GM21528 (cell line): ENCODE data around the gene MAD1L1.

Experiments used
- ATAC-seq: cut with Tn5 transposase; IDR thresholded peaks from one replicate; pipeline ENCODE4 v1.9.1; 2021; ENCODE audit warnings: mild to moderate bottlenecking, moderate library complexity; ENCODE audit not compliant: unreplicated experiment, low FRiP score

MAD1L1 gene

GRCh38 chr7:2051707-2052656, 180.8 kb downstream of the MAD1L1 start:
- ATAC-seq: no peak

- ATAC-seq: no peak
Measured at GRCh38 chr7:2050511-2050866, 182.3 kb downstream of the MAD1L1 start.

DNA sequence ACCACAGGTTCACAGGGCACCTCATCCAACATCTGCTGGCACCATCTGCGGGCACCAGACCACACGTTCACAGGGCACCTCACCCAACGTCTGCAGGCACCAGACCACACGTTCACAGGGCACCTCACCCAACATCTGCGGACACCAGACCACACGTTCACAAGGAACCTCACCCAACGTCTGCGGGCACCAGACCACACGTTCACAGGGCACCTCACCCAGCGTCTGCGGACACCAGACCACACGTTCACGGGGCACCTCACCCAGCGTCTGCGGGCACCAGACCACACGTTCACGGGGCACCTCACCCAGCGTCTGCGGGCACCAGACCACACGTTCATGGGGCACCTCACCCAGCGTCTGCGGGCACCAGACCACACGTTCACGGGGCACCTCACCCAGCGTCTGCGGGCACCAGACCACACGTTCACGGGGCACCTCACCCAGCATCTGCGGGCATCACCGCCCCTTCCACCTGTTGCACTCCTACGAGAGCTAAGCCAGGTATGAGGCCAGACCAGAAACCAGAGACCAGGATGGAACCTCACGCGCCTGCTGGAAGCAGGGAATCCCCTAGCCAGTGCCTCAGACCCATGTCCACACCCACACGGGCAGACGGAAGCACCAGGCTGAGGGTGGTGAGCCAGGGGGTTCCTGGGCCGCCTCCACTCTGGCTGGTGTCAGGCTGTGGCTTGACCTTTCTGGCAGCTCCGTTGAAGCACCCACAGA, 182.8 kb downstream of the MAD1L1 start:
- no peak for ATAC-seq

GRCh38 chr7:2049111-2049781, 183.5 kb downstream of the MAD1L1 start:
- ATAC-seq: no peak

DNA sequence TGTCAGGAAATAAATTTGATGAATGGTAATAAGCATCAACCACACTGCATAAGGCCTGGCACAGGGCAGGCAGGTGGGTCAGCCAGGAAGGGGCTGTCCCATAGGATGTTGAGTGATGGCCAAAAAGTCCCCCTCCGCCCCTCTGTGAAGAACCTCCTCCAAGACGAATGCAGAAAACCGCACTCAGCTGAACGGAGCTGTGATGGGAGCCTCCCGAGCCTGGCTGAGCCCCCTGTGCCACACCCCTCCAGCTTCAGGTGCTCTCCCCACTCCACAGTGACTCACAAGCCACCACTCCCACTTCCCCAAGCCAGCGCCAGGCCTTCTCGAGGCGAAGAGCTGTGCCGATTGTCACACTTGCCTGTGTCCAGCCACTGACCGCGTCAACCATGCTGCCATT, 184.2 kb downstream of the MAD1L1 start:
- ATAC-seq: no peak

DNA sequence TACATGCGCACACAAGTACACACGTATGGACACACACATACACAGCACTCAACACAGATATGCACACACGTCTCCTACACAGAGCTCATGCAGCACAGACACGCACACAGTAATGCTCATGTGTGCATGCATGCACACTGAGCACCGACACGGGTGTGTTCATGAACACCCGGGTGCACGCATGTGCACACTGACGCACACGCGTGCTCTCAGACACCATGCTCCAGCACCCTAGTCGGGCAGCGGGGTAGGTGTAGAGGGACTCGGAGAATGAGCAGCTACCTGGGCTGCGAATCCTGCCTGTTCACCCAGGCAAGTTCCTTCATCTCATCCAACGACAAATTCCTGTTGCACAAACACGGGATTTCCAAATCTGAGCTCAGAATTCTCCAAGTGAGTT, 184.7 kb downstream of the MAD1L1 start:
- no peak for ATAC-seq

DNA sequence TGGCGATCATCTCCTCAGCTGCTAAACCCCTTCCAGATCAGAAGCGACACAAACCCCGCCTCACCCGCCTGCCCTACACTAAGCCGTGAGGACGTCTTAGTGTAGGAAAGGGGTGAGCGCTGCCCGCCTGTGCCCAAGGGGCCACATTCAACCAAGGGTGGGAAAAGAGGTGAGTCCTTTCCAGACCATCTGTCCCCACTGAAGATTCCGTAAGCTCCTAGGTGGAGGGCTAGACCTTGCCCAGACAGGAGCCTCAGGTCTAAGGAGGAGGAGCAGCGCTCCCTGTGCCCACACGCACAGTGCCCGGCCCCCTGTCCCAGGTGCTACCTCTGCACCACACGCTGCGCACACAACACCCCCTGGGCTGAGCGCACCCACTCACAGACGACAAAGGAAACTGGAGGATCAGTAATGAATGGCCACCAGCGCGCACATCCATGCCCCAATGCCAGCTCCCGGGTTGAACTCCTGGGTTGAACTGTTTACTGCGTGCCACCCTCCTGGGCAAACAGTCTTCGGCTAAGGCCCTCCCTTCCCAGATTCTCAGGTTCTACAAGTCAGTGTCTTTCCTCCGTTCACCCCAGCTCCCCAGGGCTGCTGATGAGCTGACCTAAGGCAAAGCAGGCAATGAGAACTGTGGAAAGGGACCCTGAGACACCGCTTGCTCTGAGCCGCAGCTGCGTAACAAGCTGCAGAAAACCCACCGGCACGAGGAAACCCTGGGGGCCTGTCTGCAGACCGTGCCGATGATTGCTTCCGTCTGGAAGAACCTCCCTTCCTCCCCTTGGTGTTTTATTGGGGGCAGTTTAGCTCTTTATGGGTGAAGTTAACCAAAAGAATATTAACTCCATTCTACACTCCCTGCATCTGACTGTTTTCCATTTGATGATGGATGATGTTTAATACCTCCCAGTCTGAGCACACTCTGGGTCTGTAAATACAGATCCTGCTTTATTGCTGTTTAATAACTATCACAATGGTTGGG, 185.9 kb downstream of the MAD1L1 start:
- ATAC-seq: no peak

DNA sequence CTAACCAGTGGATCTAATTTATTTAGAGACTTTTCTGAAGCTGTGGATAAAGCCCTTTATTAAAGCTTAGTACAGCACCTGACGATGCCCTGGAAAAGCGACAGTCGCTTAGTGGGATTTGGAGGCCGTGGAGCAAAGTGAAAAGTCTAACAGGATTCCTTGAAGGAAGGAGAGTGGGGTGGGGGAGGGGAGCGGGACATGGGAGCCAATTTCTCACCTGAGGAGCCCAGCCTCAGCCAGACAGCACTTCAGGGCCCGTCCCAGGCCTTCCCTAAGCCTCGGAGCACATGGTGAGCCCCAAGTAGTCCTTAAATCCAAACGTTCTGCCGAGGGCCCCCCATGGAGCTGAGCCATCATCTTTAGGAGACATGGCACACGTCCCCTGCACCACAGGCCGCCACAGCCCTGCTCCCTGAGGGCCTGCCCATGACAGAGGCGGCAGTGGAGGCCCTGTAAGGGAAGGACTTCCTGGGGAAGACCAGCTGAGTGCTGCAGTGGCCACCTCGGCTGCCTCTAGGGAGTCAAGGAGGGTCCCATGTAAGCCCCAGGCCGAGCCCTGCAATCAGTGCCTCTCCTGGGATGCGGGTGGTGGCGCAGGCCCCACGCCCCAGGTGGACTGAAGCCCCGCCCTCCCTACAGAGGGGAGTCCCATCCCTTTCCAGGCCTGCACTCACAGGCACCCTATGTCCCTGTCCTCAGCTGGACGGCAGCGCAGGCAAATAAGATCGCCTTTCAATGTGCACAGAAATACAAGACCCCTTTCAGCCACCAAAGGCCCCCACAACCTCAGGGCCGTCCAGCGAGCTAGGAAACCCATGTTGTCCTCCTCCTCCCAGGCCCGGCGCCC, 187.0 kb downstream of the MAD1L1 start:
- ATAC-seq: no peak

DNA sequence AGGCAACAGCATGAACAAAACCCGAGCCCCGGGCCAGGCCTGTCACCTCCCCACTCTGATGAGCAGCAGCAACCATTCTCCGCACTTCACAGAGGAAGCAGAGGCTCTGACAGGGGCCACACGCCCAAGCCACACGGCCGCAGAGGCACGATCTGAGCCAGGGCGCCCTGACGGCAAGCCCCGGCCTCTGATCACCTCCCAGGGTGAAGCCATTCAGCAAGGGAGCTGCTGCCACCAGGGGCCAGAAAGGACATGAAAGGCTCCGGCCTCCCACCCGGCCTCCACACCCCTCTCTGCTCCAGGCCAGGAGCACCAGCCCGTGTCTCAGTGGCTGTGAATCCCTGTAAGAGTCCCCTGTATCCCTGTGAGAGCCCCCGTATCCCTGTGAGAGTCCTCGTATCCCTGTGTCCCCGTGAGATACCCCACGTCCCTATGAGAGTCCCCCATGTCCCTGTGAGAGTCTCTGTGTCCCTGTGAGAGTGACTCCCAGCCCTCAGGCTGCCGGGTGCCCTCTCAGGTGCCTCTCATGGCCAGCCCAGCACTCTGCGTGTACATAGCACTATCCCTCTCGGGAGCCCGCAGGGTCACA, 187.8 kb downstream of the MAD1L1 start:
- ATAC-seq: no peak

DNA sequence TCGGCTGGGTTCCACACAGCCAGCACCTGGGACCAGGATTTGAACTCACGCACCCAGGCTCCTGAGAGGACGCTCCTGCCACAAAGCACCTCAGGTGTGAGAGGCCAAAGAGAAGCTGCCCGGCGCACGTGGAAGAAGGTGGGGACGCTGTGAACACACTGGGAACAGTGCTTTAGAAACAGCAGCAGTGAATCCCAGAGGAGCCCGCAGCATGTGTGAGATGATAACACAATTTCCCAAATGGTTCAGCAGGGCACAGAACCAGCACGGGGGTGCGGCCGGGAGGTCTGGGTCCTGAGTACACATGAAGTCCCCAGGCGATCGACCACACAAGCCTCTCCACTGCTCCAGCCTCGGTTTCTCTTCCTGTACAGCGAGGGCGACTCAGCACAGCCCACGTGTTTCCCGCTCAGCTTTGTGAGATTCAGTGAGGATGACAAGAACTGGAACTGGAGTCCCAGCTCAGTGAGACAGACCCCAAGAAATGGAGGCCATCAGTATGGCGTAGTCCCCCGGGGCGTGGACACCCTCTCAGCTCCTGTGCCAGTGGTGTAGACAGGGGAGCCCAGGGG, 188.3 kb downstream of the MAD1L1 start:
- ATAC-seq: no peak

DNA sequence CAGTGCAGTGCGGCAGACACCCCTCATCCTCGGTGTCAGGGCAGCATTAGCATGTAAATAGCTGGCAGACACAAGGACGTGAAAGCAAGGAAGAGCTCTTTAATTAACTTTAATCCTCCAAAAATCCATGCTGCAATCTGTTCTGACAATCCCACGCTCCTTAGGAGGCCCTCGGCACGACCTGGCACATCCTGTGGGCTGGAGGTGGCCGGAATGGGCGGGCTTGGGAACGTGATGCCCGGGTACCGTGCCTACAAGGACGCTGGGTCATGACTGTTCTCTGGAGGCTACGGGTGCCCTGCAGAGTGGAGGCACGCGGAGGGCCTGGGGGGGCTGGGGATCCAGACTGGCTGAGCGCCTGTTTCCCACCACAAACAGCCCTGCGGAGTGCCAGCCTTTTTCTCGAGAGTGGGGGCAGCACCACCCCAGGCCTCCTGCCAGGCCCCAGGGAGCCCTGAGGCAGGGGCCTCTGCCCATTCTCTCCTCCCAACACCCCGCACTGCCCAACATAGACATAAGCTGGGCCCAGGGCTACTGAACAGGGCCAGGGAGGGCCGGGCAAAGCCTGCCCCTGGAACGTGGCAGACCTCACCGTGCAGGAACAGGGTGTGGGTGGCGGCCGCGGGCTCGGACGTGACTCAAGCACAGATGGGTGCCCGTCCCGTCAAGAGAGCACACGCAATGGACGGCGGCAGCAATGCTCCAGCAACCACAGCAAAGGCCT, 189.3 kb downstream of the MAD1L1 start:
- ATAC-seq: no peak

GRCh38 chr7:2042650-2043049, 190.1 kb downstream of the MAD1L1 start:
- ATAC-seq: no peak

DNA sequence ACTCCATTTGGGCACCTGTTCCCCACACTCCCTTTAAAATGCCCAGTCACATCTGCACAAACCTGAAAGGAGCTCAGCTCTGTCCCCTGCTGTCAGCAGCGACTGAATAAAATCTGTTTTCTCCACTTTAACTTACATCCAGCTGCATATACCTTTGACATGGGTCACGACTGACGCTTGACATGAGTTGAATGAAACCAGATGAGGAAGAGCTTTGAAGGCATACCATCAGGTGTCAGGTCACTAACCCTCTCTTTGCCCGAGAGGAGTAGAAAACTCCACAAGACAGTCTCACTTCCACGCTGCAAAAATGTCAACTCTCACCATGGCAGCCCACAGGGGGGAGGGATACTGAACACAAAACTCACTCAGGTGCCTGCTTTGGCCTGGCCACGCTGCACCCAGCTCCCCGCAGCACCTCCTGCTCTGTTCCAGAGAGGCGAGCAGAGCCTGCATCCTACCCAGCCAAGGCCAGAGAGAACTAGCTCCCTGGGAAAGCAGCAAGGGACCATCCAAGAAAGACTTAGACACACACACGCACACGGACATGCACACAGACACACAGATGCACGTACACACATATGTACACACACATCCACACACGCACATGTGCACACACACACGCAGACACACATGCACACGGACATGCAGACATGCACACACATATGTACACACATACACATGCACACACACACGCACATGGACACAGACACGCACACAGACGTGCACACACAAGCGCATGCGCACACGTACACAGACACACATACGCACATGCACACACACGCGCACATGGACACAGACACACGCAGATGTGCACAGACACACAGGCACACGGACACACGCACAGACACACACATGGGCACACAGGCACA, 191.0 kb downstream of the MAD1L1 start:
- no peak for ATAC-seq

GRCh38 chr7:2040893-2041270, 191.9 kb downstream of the MAD1L1 start:
- no peak for ATAC-seq

- no peak for ATAC-seq
Measured at GRCh38 chr7:2040201-2040892, 192.4 kb downstream of the MAD1L1 start.
